Measurements from ENCODE around the gene HRAS. TPM values are rescaled to one million over a fixed set of nuclear protein-coding genes. Genes with fewer than 3 reads are reported as not detected.
A peak's percentile ranks its signal among the peaks of the same experiment; 100 is the strongest.

The HRAS gene
- total and polyA plus RNA-seq, 2 of the 13 experiments (the other 11 are each of a cell fraction or from before 2014, with no cell fraction given) = 32.9 to 50.0 TPM

DNA sequence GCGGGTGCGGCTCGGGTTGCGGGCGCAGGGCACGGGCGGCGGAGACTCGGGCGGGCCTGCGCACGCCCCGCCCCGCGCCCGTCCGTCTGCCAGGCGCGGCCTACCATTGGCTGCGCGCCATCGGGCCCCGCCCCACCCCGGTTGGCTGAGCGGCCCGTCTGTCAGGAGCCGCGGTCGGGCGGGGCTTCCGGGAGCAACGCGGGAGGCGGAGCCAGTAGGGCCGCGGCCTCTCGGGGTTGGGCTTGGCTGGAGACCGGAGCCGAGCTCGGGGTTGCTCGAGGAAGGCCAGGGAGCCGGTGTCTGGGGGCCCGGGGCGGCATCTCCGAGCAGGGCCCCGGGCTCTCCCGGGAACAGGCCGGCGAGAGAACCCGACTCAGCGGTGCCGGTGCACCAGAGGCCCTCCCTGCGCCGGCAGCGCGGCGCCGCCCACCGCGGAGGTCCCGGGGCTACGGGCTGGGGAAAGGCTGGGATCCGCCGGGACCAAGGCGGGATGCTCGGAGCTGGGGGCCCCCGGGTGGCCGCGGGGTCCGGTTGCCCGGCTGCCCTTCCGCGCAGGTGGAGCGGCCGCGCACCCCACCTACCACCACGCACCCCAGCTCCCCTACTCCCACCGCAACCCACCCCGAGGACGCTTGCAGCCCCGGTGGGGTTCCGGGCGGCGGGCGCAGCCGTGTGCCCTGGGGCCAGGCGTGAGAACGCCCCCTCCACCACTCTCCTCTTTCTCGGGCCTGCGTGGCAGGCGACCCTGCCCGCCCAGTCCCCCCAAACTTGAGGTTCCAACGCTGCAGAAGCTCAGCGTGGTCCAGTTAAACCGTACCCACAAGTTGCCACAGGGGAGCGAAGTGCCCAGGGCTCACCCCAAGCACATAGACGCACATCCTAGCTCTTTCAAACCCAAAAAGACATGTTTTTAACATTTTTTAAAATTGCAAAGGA is at the start of gene HRAS (continued):
- TF ChIP-seq, protein P1, sequence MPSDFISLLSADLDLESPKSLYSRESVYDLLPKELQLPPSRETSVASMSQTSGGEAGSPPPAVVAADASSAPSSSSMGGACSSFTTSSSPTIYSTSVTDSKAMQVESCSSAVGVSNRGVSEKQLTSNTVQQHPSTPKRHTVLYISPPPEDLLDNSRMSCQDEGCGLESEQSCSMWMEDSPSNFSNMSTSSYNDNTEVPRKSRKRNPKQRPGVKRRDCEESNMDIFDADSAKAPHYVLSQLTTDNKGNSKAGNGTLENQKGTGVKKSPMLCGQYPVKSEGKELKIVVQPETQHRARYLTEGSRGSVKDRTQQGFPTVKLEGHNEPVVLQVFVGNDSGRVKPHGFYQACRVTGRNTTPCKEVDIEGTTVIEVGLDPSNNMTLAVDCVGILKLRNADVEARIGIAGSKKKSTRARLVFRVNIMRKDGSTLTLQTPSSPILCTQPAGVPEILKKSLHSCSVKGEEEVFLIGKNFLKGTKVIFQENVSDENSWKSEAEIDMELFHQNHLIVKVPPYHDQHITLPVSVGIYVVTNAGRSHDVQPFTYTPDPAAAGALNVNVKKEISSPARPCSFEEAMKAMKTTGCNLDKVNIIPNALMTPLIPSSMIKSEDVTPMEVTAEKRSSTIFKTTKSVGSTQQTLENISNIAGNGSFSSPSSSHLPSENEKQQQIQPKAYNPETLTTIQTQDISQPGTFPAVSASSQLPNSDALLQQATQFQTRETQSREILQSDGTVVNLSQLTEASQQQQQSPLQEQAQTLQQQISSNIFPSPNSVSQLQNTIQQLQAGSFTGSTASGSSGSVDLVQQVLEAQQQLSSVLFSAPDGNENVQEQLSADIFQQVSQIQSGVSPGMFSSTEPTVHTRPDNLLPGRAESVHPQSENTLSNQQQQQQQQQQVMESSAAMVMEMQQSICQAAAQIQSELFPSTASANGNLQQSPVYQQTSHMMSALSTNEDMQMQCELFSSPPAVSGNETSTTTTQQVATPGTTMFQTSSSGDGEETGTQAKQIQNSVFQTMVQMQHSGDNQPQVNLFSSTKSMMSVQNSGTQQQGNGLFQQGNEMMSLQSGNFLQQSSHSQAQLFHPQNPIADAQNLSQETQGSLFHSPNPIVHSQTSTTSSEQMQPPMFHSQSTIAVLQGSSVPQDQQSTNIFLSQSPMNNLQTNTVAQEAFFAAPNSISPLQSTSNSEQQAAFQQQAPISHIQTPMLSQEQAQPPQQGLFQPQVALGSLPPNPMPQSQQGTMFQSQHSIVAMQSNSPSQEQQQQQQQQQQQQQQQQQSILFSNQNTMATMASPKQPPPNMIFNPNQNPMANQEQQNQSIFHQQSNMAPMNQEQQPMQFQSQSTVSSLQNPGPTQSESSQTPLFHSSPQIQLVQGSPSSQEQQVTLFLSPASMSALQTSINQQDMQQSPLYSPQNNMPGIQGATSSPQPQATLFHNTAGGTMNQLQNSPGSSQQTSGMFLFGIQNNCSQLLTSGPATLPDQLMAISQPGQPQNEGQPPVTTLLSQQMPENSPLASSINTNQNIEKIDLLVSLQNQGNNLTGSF (CRISPR knock-in tag; IDR thresholded peaks at IDR 0.05) = no peak
- TF ChIP-seq SOX6 (IDR thresholded peaks at IDR 0.05) = no peak
- no peak; the same call in 1 of the 2 replicates for TF ChIP-seq SOX6 (CRISPR knock-in tag; IDR thresholded peaks at IDR 0.05)
- TF ChIP-seq, protein P2, sequence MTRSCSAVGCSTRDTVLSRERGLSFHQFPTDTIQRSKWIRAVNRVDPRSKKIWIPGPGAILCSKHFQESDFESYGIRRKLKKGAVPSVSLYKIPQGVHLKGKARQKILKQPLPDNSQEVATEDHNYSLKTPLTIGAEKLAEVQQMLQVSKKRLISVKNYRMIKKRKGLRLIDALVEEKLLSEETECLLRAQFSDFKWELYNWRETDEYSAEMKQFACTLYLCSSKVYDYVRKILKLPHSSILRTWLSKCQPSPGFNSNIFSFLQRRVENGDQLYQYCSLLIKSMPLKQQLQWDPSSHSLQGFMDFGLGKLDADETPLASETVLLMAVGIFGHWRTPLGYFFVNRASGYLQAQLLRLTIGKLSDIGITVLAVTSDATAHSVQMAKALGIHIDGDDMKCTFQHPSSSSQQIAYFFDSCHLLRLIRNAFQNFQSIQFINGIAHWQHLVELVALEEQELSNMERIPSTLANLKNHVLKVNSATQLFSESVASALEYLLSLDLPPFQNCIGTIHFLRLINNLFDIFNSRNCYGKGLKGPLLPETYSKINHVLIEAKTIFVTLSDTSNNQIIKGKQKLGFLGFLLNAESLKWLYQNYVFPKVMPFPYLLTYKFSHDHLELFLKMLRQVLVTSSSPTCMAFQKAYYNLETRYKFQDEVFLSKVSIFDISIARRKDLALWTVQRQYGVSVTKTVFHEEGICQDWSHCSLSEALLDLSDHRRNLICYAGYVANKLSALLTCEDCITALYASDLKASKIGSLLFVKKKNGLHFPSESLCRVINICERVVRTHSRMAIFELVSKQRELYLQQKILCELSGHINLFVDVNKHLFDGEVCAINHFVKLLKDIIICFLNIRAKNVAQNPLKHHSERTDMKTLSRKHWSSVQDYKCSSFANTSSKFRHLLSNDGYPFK (CRISPR knock-in tag; IDR thresholded peaks at IDR 0.05; ENCODE audit: borderline replicate concordance) = peak; percentile 51; the same call in 1 of the 2 replicates
- no peak for TF ChIP-seq ZNF496 (CRISPR knock-in tag; IDR thresholded peaks at IDR 0.05; ENCODE audit: insufficient replicate concordance)
- no peak for TF ChIP-seq XRCC5 (optimal IDR thresholded peaks at IDR 0.05; ENCODE audit: low read length)
- TF ChIP-seq PAWR (CRISPR knock-in tag; IDR thresholded peaks at IDR 0.05; ENCODE audit: borderline replicate concordance) = no peak
- no peak for TF ChIP-seq ZNF354B (CRISPR knock-in tag; IDR thresholded peaks at IDR 0.05)
- no peak for TF ChIP-seq SIX4 (CRISPR knock-in tag; IDR thresholded peaks at IDR 0.05)
- TF ChIP-seq, protein P3, sequence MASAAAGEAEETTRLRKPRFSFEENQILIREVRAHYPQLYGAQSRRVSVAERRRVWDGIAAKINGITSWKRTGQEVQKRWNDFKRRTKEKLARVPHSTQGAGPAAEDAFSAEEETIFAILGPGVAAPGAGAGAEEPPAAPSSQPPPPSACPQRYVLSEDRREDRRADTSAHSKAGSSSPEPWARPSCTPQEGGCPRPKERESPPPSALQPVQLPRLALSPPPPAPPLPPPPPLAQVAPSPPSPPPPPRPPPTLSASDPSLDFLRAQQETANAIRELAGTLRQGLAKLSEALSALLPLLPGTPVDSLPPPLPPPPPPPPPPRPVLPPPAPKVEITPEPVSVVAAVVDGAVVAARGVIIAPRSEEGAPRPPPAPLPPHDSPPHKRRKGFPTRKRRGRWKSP (CRISPR knock-in tag; IDR thresholded peaks at IDR 0.05) = no peak
- TF ChIP-seq KLF12 (CRISPR knock-in tag; IDR thresholded peaks at IDR 0.05; ENCODE audit: borderline replicate concordance) = 0 out of 2 replicates have a peak, but pooled peaks have one; percentile 44
- TF ChIP-seq ZNF207 (IDR thresholded peaks at IDR 0.05; ENCODE audit: borderline replicate concordance) = no peak
- peak; percentile 82; the same call in 1 of the 2 replicates for TF ChIP-seq ZNF83 (CRISPR knock-in tag; IDR thresholded peaks at IDR 0.05; ENCODE audit: borderline replicate concordance)
- TF ChIP-seq REPIN1 (CRISPR knock-in tag; IDR thresholded peaks at IDR 0.05; ENCODE audit: borderline replicate concordance, low read depth) = no peak
- no peak for TF ChIP-seq GATA4 (IDR thresholded peaks at IDR 0.05; ENCODE audit: borderline replicate concordance, low read depth)
